Mesothelial cell of epicardium (in vitro differentiated cells): ENCODE data around the gene TEAD3. TPM values are rescaled to one million over a fixed set of nuclear protein-coding genes. Genes with fewer than 3 reads are reported as not detected.

Experiments used
- DNase-seq, 2 experiments: peaks; one replicate each; pipeline ENCODE4 v3.0.0; 2021; ENCODE audit warnings: low spot score in 2 of 2; ENCODE audit not compliant: unreplicated experiment in 2 of 2
- H3K27ac Mint-ChIP-seq: 2 replicates; pipeline ENCODE4 v1.8.0; 2021; ENCODE audit warnings: mixed read lengths
- H3K27me3 Mint-ChIP-seq: 2 replicates; pipeline ENCODE4 v1.8.0; 2021; ENCODE audit warnings: low read depth, mixed read lengths
- H3K36me3 Mint-ChIP-seq: 2 replicates; pipeline ENCODE4 v1.8.0; 2021; ENCODE audit warnings: mixed read lengths
- H3K4me1 Mint-ChIP-seq: 2 replicates; pipeline ENCODE4 v1.8.0; 2021; ENCODE audit warnings: mixed read lengths
- H3K4me3 Mint-ChIP-seq: 2 replicates; pipeline ENCODE4 v1.8.0; 2021; ENCODE audit warnings: mild to moderate bottlenecking, moderate library complexity, mixed read lengths
- H3K9me3 Mint-ChIP-seq: 2 replicates; pipeline ENCODE4 v1.8.0; 2021; ENCODE audit warnings: mixed read lengths
- CTCF ChIP-seq: fragments of 200-600 bp; sonication (generic); IDR thresholded peaks from one replicate; pipeline ENCODE4 v1.5.0; 2021; ENCODE audit warnings: antibody characterized with exemption; ENCODE audit not compliant: unreplicated experiment
- total RNA-seq: library from RNA; stranded (reverse); gene quantifications from 3 replicates; pipeline ENCODE4 v1.2.1, GENCODE V29; 2021

Gene TEAD3
- total RNA-seq, 1 donor from 2014 or later: 91.4 TPM

- Mint-ChIP-seq H3K4me3 (peak overlapping the region; percentile 6), H3K36me3 (no peaks in the 10 kb centered on the region), H3K9me3 (no peaks in the 10 kb centered on the region), H3K27ac (peak overlapping the region; percentile 80), H3K27me3 (no peaks in the 10 kb centered on the region), H3K4me1 (peaks cover 26% of the 10 kb centered on the region)
- peak in 1 of 2 experiments; percentile 67 for DNase-seq
- no peak for TF ChIP-seq CTCF
Observed at GRCh38 chr6:35534407-35535170, 37.7 kb upstream of the TEAD3 start.

GRCh38 chr6:35533981-35534380, 37.1 kb upstream of the TEAD3 start:
- H3K27ac Mint-ChIP-seq: peak overlapping the region; percentile 80
- no peak for TF ChIP-seq CTCF
- no peaks in the 10 kb centered on the region for H3K36me3 Mint-ChIP-seq
- H3K4me1 Mint-ChIP-seq: peaks cover 22% of the 10 kb centered on the region
- DNase-seq: no peak
- peak overlapping the region; percentile 6 for H3K4me3 Mint-ChIP-seq
- no peaks in the 10 kb centered on the region for H3K9me3 Mint-ChIP-seq
- no peaks in the 10 kb centered on the region for H3K27me3 Mint-ChIP-seq

GRCh38 chr6:35532126-35532525, 35.2 kb upstream of the TEAD3 start:
- Mint-ChIP-seq H3K27ac (no peak overlapping the region), H3K36me3 (no peaks in the 10 kb centered on the region), H3K27me3 (no peaks in the 10 kb centered on the region), H3K9me3 (no peaks in the 10 kb centered on the region), H3K4me1 (peaks cover 22% of the 10 kb centered on the region), H3K4me3 (no peak overlapping the region)
- DNase-seq: no peak
- TF ChIP-seq CTCF: no peak

GRCh38 chr6:35524380-35525020, 27.6 kb upstream of the TEAD3 start:
- no peak for DNase-seq
- no peak overlapping the region for H3K27ac Mint-ChIP-seq
- H3K9me3 Mint-ChIP-seq: no peaks in the 10 kb centered on the region
- H3K4me3 Mint-ChIP-seq: no peak overlapping the region
- no peaks in the 10 kb centered on the region for H3K27me3 Mint-ChIP-seq
- no peaks in the 10 kb centered on the region for H3K36me3 Mint-ChIP-seq
- peaks cover 6% of the 10 kb centered on the region for H3K4me1 Mint-ChIP-seq
- no peak for TF ChIP-seq CTCF

GRCh38 chr6:35522660-35523658, 26.1 kb upstream of the TEAD3 start:
- Mint-ChIP-seq H3K27me3 (no peaks in the 10 kb centered on the region), H3K4me1 (peaks cover 6% of the 10 kb centered on the region), H3K36me3 (no peaks in the 10 kb centered on the region), H3K9me3 (no peaks in the 10 kb centered on the region), H3K4me3 (peak overlapping the region; percentile 37), H3K27ac (peak overlapping the region; percentile 61)
- TF ChIP-seq CTCF: peak; percentile 99
- DNase-seq: peak; percentile 71 to 83
